HepG2 (cell line): ENCODE measurements around the gene CAPN9. TPM values are rescaled to one million over a fixed set of nuclear protein-coding genes. Genes with fewer than 3 reads are reported as not detected.
A peak's percentile ranks its signal among the peaks of the same experiment; 100 is the strongest.

Source experiments
- CCDC6 ChIP-seq: sonication (generic); formaldehyde crosslinking; IDR thresholded peaks from 2 replicates; pipeline ENCODE4 v1.8.1; 2022; ENCODE audit warnings: mild to moderate bottlenecking, missing genetic modification reagents, moderate library complexity
- GZF1 ChIP-seq: sonication (generic); formaldehyde crosslinking; IDR thresholded peaks from 2 replicates; pipeline ENCODE4 v1.5.1; 2020; ENCODE audit warnings: mild to moderate bottlenecking, missing genetic modification reagents
- MAF1 ChIP-seq: sonication (generic); formaldehyde crosslinking; IDR thresholded peaks from 2 replicates; pipeline ENCODE4 v1.5.0; 2020; ENCODE audit warnings: missing genetic modification reagents, borderline replicate concordance
- PHF5A ChIP-seq: IDR thresholded peaks from one replicate; pipeline ENCODE4 v1.6.1; 2018; ENCODE audit warnings: low read depth, missing genetic modification reagents; ENCODE audit not compliant: unreplicated experiment
- POLR2A ChIP-seq, 2 experiments: IDR thresholded peaks; 2 replicates each; pipeline ENCODE4 v1.6.1; 2011; ENCODE audit warnings: low read depth in 2 of 2, low read length in 2 of 2, mild to moderate bottlenecking in 1 of 2, moderate library complexity in 1 of 2; ENCODE audit not compliant: insufficient read depth in 1 of 2
- RFX3 ChIP-seq: IDR thresholded peaks from 2 replicates; pipeline ENCODE4 v1.6.1; 2016; ENCODE audit warnings: missing biosample characterization, missing genetic modification reagents
- SKI ChIP-seq: fragments of 450-650 bp; IDR thresholded peaks from one replicate; pipeline ENCODE4 v1.6.1; 2018; ENCODE audit warnings: mild to moderate bottlenecking; ENCODE audit not compliant: partially characterized antibody
- TBX2 ChIP-seq: sonication (generic); formaldehyde crosslinking; IDR thresholded peaks from 2 replicates; pipeline ENCODE4 v1.5.0; 2020; ENCODE audit warnings: missing genetic modification reagents, mild to moderate bottlenecking, borderline replicate concordance
- ZFYVE20 ChIP-seq: sonication (generic); formaldehyde crosslinking; IDR thresholded peaks from 2 replicates; pipeline ENCODE4 v1.8.0; 2023; ENCODE audit warnings: low read depth, mild to moderate bottlenecking, moderate library complexity, missing genetic modification reagents, borderline replicate concordance
- ZNF253 ChIP-seq: sonication (generic); formaldehyde crosslinking; IDR thresholded peaks from 2 replicates; pipeline ENCODE4 v1.8.0; 2022; ENCODE audit warnings: mild to moderate bottlenecking, missing genetic modification reagents, borderline replicate concordance
- ZNF317 ChIP-seq: sonication (generic); formaldehyde crosslinking; IDR thresholded peaks from 2 replicates; pipeline ENCODE4 v1.5.0; 2020; ENCODE audit warnings: mild to moderate bottlenecking, missing genetic modification reagents
- ZNF331 ChIP-seq: sonication (generic); formaldehyde crosslinking; IDR thresholded peaks from 2 replicates; pipeline ENCODE4 v1.4.0; 2020; ENCODE audit warnings: missing genetic modification reagents
- ZNF382 ChIP-seq: sonication (generic); formaldehyde crosslinking; IDR thresholded peaks from 2 replicates; pipeline ENCODE4 v1.5.0; 2020; ENCODE audit warnings: missing genetic modification reagents, mild to moderate bottlenecking, borderline replicate concordance
- ZNF407 ChIP-seq: sonication (generic); formaldehyde crosslinking; IDR thresholded peaks from one replicate; pipeline ENCODE4 v1.5.1; 2020; ENCODE audit warnings: mild to moderate bottlenecking, missing genetic modification reagents; ENCODE audit errors: not compliant biosample characterization
- ZNF558 ChIP-seq: sonication (generic); formaldehyde crosslinking; IDR thresholded peaks from 2 replicates; pipeline ENCODE4 v1.9.0; 2022; ENCODE audit warnings: mild to moderate bottlenecking, missing genetic modification reagents, borderline replicate concordance
- ZNF562 ChIP-seq: sonication (generic); formaldehyde crosslinking; IDR thresholded peaks from 2 replicates; pipeline ENCODE4 v1.8.0; 2022; ENCODE audit warnings: missing genetic modification reagents, borderline replicate concordance
- polyA plus RNA-seq, 8 experiments: library from polyadenylated mRNA; depleted of rRNA in 3 of 8; stranded (reverse) in 7 of 8; unstranded in 1 of 8; fragments of >200 nt; fragmentation: Illumina TruSeq in 4 of 8; extraction: Trizol in 4 of 8; gene quantifications; 2 replicates each; pipeline versions ENCODE4 v1.2.1 to v1.2.3, GENCODE V29; 2011 to 2016; ENCODE audit warnings: low read depth in 4 of 8, missing spikeins in 1 of 8, mixed read lengths in 1 of 8; ENCODE audit not compliant: insufficient read depth in 1 of 8
- total RNA-seq, 5 experiments: library from RNA; depleted of rRNA; stranded (reverse); fragments of >200 nt; fragmentation: Illumina TruSeq; extraction: Trizol; gene quantifications; 2 replicates each; pipeline ENCODE4 v1.2.3, GENCODE V29; 2016; ENCODE audit warnings: low read depth in 1 of 5
- TF ChIP-seq, protein P1 (sequence below): sonication (generic); formaldehyde crosslinking; conservative IDR thresholded peaks from 2 replicates; pipeline ENCODE4 v1.5.0; 2020; ENCODE audit warnings: missing genetic modification reagents
- TF ChIP-seq, protein P2 (sequence below): IDR thresholded peaks from 2 replicates; pipeline ENCODE4 v1.6.1; 2016

CAPN9 gene
- total and polyA plus RNA-seq, 2 of the 13 experiments (the other 11 are each of a cell fraction or from before 2014, with no cell fraction given), result 0.04 to 0.31 TPM

DNA sequence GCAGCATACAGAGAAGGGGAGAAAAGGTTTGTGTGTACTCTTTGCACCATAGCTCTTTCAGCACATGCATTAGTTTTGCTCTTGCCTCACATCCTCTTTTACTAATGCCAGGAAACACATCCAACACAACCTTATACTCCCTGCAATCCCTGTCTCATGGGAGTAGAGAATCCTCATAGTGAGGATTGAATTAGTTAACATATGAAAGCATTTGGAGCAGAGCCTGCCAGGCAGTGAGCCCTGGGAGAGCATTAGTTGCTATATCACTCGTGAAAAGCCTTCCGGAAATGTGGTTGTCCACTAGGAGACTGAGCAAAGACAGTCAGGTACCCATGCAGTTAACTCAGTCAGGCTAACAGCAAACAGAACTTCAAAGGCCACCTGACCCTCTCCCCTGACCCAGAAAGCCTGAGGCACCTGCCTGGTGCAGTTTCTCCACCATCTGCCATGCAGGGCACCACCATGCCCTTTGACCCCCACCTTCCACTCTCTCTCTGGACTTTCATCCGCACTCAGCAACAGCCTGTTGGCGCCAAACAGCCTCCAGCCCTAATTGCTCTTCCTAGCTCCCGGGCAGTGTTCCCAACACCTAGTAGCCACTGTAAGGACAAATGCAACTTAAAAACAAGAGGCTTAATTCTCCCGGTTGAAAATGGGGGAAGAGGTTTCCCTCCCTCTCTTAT, 18.3 kb upstream of the CAPN9 start (continued):
- TF ChIP-seq POLR2A (IDR thresholded peaks at IDR 0.05; ENCODE audit: insufficient read depth in 1 of 2, low read depth in 2 of 2, low read length in 2 of 2) (peak in 1 of 2 experiments; percentile 60; a peak in 2 of 4 replicates), ZNF253 (CRISPR knock-in tag) (no peak), CCDC6 (CRISPR knock-in tag) (no peak), GZF1 (CRISPR knock-in tag) (no peak), ZNF317 (CRISPR knock-in tag) (peak; percentile 36; the same call in 1 of the 2 replicates), ZFYVE20 (CRISPR knock-in tag) (no peak), SKI (peak; percentile 91), TBX2 (CRISPR knock-in tag) (peak; percentile 98), ZNF331 (CRISPR knock-in tag) (peak; percentile 93), RFX3 (CRISPR knock-in tag) (no peak), ZNF407 (no peak), ZNF382 (CRISPR knock-in tag) (no peak), PHF5A (CRISPR knock-in tag) (peak; percentile 89), MAF1 (CRISPR knock-in tag) (no peak; the same call in 1 of the 2 replicates), ZNF558 (no peak; the same call in 1 of the 2 replicates), ZNF562 (no peak)
- TF ChIP-seq, protein P1, sequence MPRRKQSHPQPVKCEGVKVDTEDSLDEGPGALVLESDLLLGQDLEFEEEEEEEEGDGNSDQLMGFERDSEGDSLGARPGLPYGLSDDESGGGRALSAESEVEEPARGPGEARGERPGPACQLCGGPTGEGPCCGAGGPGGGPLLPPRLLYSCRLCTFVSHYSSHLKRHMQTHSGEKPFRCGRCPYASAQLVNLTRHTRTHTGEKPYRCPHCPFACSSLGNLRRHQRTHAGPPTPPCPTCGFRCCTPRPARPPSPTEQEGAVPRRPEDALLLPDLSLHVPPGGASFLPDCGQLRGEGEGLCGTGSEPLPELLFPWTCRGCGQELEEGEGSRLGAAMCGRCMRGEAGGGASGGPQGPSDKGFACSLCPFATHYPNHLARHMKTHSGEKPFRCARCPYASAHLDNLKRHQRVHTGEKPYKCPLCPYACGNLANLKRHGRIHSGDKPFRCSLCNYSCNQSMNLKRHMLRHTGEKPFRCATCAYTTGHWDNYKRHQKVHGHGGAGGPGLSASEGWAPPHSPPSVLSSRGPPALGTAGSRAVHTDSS, result no peak
- TF ChIP-seq, protein P2, sequence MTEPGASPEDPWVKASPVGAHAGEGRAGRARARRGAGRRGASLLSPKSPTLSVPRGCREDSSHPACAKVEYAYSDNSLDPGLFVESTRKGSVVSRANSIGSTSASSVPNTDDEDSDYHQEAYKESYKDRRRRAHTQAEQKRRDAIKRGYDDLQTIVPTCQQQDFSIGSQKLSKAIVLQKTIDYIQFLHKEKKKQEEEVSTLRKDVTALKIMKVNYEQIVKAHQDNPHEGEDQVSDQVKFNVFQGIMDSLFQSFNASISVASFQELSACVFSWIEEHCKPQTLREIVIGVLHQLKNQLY (CRISPR knock-in tag), result no peak; the same call in none of the 2 replicates
